GM12872 (cell line): ENCODE results near the gene OR2M3.

Experiments used
- TF ChIP-seq, protein P1 (sequence below): IDR thresholded peaks from 3 replicates; pipeline ENCODE4 v1.5.1; 2011; ENCODE audit warnings: low read depth, mild to moderate bottlenecking, low read length, moderate library complexity; ENCODE audit not compliant: insufficient read depth

OR2M3 gene, protein sequence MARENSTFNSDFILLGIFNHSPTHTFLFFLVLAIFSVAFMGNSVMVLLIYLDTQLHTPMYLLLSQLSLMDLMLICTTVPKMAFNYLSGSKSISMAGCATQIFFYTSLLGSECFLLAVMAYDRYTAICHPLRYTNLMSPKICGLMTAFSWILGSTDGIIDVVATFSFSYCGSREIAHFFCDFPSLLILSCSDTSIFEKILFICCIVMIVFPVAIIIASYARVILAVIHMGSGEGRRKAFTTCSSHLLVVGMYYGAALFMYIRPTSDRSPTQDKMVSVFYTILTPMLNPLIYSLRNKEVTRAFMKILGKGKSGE

DNA sequence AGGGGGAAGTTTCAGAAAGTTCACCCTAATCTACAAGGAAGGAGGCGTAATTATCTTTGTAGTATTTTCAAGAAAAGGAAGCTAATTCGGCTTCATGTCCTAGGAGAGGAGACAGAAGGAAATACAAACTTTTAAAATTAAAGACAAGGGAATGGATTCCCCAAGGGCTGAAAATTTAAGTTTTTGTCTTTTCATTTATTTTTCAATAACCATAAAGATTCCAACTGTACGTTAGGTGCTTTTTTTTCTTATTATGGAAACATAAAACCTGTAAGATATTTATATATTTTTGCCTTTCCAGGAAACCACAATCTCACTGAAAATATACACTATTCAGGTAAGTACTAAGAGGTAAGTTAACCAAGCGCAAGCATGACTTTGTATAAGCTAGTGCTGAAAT lies at the start of gene OR2M3:
OR2M3 (plus strand) TSS at position 301 of the 400 bp plus-strand sequence. CDS start 5,803 bp downstream, outside the sequence.
- TF ChIP-seq, protein P1, sequence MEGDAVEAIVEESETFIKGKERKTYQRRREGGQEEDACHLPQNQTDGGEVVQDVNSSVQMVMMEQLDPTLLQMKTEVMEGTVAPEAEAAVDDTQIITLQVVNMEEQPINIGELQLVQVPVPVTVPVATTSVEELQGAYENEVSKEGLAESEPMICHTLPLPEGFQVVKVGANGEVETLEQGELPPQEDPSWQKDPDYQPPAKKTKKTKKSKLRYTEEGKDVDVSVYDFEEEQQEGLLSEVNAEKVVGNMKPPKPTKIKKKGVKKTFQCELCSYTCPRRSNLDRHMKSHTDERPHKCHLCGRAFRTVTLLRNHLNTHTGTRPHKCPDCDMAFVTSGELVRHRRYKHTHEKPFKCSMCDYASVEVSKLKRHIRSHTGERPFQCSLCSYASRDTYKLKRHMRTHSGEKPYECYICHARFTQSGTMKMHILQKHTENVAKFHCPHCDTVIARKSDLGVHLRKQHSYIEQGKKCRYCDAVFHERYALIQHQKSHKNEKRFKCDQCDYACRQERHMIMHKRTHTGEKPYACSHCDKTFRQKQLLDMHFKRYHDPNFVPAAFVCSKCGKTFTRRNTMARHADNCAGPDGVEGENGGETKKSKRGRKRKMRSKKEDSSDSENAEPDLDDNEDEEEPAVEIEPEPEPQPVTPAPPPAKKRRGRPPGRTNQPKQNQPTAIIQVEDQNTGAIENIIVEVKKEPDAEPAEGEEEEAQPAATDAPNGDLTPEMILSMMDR: no peak

DNA sequence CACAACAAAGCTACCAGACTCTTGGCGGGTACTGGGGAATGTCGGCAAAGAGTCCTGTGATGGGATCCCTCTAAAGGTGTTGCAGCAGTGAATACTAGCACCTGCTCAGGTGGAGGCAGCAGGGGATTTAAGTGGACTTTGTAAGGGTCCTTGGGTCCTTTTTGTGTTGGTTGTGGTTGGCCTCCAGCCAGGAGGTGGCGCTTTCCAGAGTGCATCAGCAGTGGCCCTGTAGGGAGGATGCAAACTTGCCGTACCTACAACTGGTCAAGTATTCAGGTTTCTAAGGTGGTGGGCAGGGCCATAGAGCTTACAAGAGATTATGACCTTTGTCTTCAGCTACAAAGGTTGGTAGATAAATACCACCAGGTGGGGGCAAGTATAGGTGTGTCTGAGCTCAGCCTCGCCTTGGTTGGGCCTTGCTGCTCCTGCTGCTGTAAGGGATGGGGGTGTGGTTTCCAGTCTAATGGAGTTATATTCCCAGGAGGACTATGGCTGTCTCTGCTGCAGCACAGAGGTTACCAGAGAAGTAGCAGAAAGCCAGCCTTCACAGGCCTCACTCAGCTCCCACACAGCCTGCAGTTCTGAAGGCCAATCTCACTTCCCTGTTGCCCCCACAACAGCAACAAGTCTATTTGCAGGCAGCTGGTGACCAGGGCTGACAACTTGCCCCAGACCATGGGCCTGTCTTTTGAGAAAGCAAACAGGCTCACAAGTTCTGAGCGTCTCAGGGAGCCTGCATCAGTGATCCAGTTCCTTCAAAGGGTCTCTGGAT lies 44.8 kb upstream of the OR2M3 start:
- TF ChIP-seq, protein P1: 0 out of 3 replicates have a peak, but pooled peaks have one; percentile 4

DNA sequence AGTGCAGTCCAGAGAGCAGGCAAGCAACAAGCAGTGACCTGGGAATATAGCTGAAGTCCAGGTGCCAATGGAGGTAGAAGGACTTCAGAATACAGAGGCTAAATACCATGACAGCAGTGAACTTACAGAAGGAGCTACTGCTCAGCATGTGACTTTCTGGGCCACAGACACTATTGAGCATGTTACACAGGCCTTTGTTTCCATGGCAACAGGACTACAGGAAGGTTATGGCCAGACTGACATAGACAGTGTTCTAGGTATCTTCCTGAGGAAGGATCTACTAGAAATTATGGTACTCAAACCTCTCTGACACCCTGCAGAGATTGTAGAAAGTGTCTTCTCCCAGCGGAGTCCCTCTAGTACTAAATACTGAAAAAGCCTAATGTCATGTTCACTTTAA lies 41.1 kb upstream of the OR2M3 start:
- TF ChIP-seq, protein P1: no peak

DNA sequence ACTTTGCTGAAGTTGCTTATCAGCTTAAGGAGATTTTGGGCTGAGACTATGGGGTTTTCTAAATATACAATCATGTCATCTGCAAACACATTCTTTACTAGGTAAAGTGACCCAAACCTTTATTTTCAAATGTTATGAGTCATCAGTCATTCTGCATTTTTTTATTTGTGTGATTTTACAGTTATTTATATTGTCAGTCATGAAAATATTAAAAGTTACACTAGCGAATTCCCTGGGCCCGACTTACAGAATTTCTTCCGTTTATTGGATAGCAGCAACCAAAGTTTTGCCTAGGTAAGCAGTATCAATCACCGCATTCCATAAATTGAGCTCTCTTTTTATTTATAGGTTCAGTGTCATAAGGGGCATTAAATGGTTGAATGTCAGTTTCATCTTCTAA lies 38.3 kb upstream of the OR2M3 start:
- TF ChIP-seq, protein P1: no peak

DNA sequence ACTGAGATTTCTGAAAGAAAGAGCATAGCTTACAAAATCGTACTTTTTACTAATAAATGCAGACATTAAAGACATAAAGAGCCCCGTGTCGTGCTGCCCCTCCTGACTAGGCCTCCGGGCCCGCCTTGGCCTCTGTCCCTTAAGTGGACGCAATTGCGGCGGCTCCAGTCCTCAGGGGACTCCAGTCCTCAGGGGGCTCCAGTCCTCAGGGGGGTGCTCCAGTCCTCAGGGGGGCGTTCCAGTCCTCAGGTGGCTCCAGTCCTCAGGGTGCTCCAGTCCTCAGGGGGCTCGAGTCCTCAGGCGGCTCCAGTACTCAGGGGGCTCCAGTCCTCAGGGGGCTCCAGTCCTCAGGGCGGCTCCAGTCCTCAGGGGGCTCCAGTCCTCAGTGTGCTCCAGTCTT lies 33.0 kb upstream of the OR2M3 start:
- TF ChIP-seq, protein P1: no peak

- TF ChIP-seq, protein P1: no peak
These were observed 31.9 kb upstream of the OR2M3 start for GRCh38 chr1:248165186-248165585.

DNA sequence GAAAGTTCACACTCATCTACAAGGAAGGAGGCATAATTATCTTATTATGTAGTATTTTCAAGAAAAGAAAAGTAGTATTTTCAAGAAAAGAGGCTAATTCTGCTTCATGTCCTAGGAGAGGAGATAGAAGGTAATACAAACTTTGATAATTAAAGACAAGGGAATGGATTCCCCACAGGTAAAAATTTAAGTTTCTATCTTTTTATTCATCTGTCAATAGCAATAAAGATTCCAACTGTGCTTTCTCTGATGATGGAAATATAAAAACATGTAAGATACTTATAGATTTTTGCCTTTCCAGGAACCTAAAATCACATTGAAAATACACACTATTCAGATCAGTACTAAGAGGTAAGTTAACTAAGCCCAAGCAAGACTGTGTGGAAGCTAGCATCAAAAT lies 22.5 kb upstream of the OR2M3 start, which contains the start of gene OR2M2:
OR2M2 (plus strand) TSS at position 301 of the 400 bp plus-strand sequence. CDS start 5,165 bp downstream, outside the sequence.
- TF ChIP-seq, protein P1: no peak
